Neural progenitor cell (in vitro differentiated cells): ENCODE results near the gene WDR20. TPM values are rescaled to one million over a fixed set of nuclear protein-coding genes. Genes with fewer than 3 reads are reported as not detected.

Experiments
- DNase-seq: peaks from one replicate; pipeline ENCODE4 v3.0.0-alpha.2; 2016; ENCODE audit warnings: low spot score
- H2AFZ ChIP-seq: fragments of 200-600 bp; sonication (generic); replicated peaks from 2 replicates; pipeline ENCODE4 v1.6.1; 2016; ENCODE audit warnings: antibody characterized with exemption
- H3F3A ChIP-seq: fragments of 200-600 bp; sonication (generic); 2 replicates; pipeline ENCODE4 v1.6.1; 2016; ENCODE audit warnings: antibody characterized with exemption, low read depth
- H3K27ac ChIP-seq: fragments of 200-600 bp; sonication (generic); 2 replicates; pipeline ENCODE4 v1.5.1; 2016; ENCODE audit warnings: mild to moderate bottlenecking
- H3K27me3 ChIP-seq: fragments of 200-600 bp; sonication (generic); 2 replicates; pipeline ENCODE4 v1.6.1; 2016; ENCODE audit warnings: mild to moderate bottlenecking, moderate library complexity
- H3K36me3 ChIP-seq: fragments of 200-600 bp; sonication (generic); 2 replicates; pipeline ENCODE4 v1.5.1; 2016
- H3K4me1 ChIP-seq: fragments of 200-600 bp; sonication (generic); 2 replicates; pipeline ENCODE4 v1.6.1; 2016; ENCODE audit warnings: mixed run types
- H3K4me2 ChIP-seq: fragments of 200-600 bp; sonication (generic); 2 replicates; pipeline ENCODE4 v1.6.1; 2016
- H3K4me3 ChIP-seq: fragments of 200-600 bp; sonication (generic); 2 replicates; pipeline ENCODE4 v1.5.1; 2016
- H3K79me2 ChIP-seq: fragments of 200-600 bp; sonication (generic); 2 replicates; pipeline ENCODE4 v1.6.1; 2016; ENCODE audit warnings: low read depth
- H3K9ac ChIP-seq: fragments of 200-600 bp; sonication (generic); 2 replicates; pipeline ENCODE4 v1.6.1; 2016
- H3K9me3 ChIP-seq: fragments of 200-600 bp; sonication (generic); 2 replicates; pipeline ENCODE4 v1.5.1; 2016; ENCODE audit warnings: low read depth
- H4K20me1 ChIP-seq: fragments of 200-600 bp; sonication (generic); 2 replicates; pipeline ENCODE4 v1.6.1; 2016; ENCODE audit warnings: low read depth
- H3K27ac Mint-ChIP-seq: 3 replicates; pipeline ENCODE4 v1.8.0; 2021; ENCODE audit warnings: mixed read lengths
- H3K27me3 Mint-ChIP-seq: 2 replicates; pipeline ENCODE4 v1.8.0; 2022; ENCODE audit warnings: low read depth, mild to moderate bottlenecking, inconsistent platforms, moderate library complexity, mixed read lengths; ENCODE audit not compliant: insufficient read depth
- H3K36me3 Mint-ChIP-seq: 3 replicates; pipeline ENCODE4 v1.8.0; 2021; ENCODE audit warnings: mixed read lengths
- H3K4me1 Mint-ChIP-seq: 3 replicates; pipeline ENCODE4 v1.8.0; 2021; ENCODE audit warnings: mixed read lengths
- H3K4me3 Mint-ChIP-seq: 3 replicates; pipeline ENCODE4 v1.8.0; 2021; ENCODE audit warnings: mild to moderate bottlenecking, moderate library complexity, mixed read lengths
- H3K9me3 Mint-ChIP-seq: 3 replicates; pipeline ENCODE4 v1.8.0; 2020; ENCODE audit warnings: mixed read lengths
- CTCF ChIP-seq: fragments of 200-600 bp; sonication (generic); IDR thresholded peaks from 2 replicates; pipeline ENCODE4 v1.5.1; 2017; ENCODE audit warnings: antibody characterized with exemption, mild to moderate bottlenecking
- EZH2 ChIP-seq: fragments of 200-600 bp; sonication (generic); IDR thresholded peaks from 2 replicates; pipeline ENCODE4 v1.6.1; 2017; ENCODE audit warnings: antibody characterized with exemption, mild to moderate bottlenecking, moderate library complexity
- EZH2phosphoT487 ChIP-seq: fragments of 200-600 bp; sonication (generic); IDR thresholded peaks from 2 replicates; pipeline ENCODE4 v1.6.1; 2017; ENCODE audit warnings: antibody characterized with exemption
- total RNA-seq: library from RNA; depleted of rRNA; stranded (reverse); fragments of >200 nt; gene quantifications from 2 replicates; pipeline ENCODE4 v1.2.3, GENCODE V29; 2015; ENCODE audit warnings: low replicate concordance

Gene WDR20
- total RNA-seq, 1 donor from 2014 or later: 22.4 TPM

- no peak for DNase-seq
- no peak overlapping the region for H2AFZ ChIP-seq
- H3K9ac ChIP-seq: no peak overlapping the region
- no peak overlapping the region for H3K4me3 ChIP-seq
- H3K27me3 ChIP-seq: no peaks in the 10 kb centered on the region
- no peaks in the 10 kb centered on the region for H3K36me3 ChIP-seq
- no peak overlapping the region for H3K4me2 ChIP-seq
- H3K4me1 ChIP-seq: peaks cover 4% of the 10 kb centered on the region
- peaks cover 100% of the 10 kb centered on the region for H3K79me2 ChIP-seq
- H3K36me3 Mint-ChIP-seq: peaks cover 10% of the 10 kb centered on the region
- H4K20me1 ChIP-seq: peaks cover 76% of the 10 kb centered on the region
- H3K9me3 ChIP-seq: no peaks in the 10 kb centered on the region
- H3K4me3 Mint-ChIP-seq: no peak overlapping the region
- no peak overlapping the region for H3K27ac ChIP-seq
- no peak overlapping the region for H3K27ac Mint-ChIP-seq
- no peak for TF ChIP-seq EZH2
- no peak for TF ChIP-seq CTCF
- no peak for TF ChIP-seq EZH2phosphoT487
- H3F3A ChIP-seq: no peaks in the 10 kb centered on the region
- H3K9me3 Mint-ChIP-seq: no peaks in the 10 kb centered on the region
- H3K27me3 Mint-ChIP-seq: peaks cover under 1% of the 10 kb centered on the region
- H3K4me1 Mint-ChIP-seq: peaks cover 10% of the 10 kb centered on the region
Measured at GRCh38 chr14:102157346-102157745, 17.6 kb downstream of the WDR20 start.

- H3K4me1 ChIP-seq: peaks cover 4% of the 10 kb centered on the region
- Mint-ChIP-seq H3K9me3 (no peaks in the 10 kb centered on the region), H3K27ac (peak overlapping the region; percentile 61), H3K36me3 (peaks cover under 1% of the 10 kb centered on the region), H3K4me3 (no peak overlapping the region), H3K4me1 (peaks cover 10% of the 10 kb centered on the region), H3K27me3 (peaks cover 2% of the 10 kb centered on the region)
- no peak overlapping the region for H3K4me2 ChIP-seq
- no peak overlapping the region for H2AFZ ChIP-seq
- peaks cover 74% of the 10 kb centered on the region for H4K20me1 ChIP-seq
- no peak for TF ChIP-seq CTCF
- TF ChIP-seq EZH2: no peak
- TF ChIP-seq EZH2phosphoT487: no peak
- DNase-seq: no peak
- H3K4me3 ChIP-seq: no peak overlapping the region
- H3K79me2 ChIP-seq: peaks cover 98% of the 10 kb centered on the region
- no peak overlapping the region for H3K27ac ChIP-seq
- H3K9me3 ChIP-seq: no peaks in the 10 kb centered on the region
- H3K27me3 ChIP-seq: no peaks in the 10 kb centered on the region
- H3F3A ChIP-seq: no peaks in the 10 kb centered on the region
- H3K36me3 ChIP-seq: no peaks in the 10 kb centered on the region
- H3K9ac ChIP-seq: no peak overlapping the region
Measured at GRCh38 chr14:102158797-102159196, 19.1 kb downstream of the WDR20 start.

- Histone ChIP-seq H3F3A (no peaks in the 10 kb centered on the region), H2AFZ (no peak overlapping the region), H3K27ac (no peak overlapping the region), H3K9me3 (no peaks in the 10 kb centered on the region), H3K79me2 (peaks cover 98% of the 10 kb centered on the region), H4K20me1 (peaks cover 73% of the 10 kb centered on the region), H3K4me2 (no peak overlapping the region), H3K4me1 (peaks cover 4% of the 10 kb centered on the region), H3K27me3 (no peaks in the 10 kb centered on the region), H3K4me3 (no peak overlapping the region), H3K9ac (no peak overlapping the region), H3K36me3 (no peaks in the 10 kb centered on the region)
- no peak for DNase-seq
- Mint-ChIP-seq H3K36me3 (no peaks in the 10 kb centered on the region), H3K9me3 (no peaks in the 10 kb centered on the region), H3K4me1 (peaks cover 8% of the 10 kb centered on the region), H3K27me3 (peaks cover 2% of the 10 kb centered on the region), H3K27ac (no peak overlapping the region), H3K4me3 (no peak overlapping the region)
- TF ChIP-seq EZH2: no peak
Measured at GRCh38 chr14:102159841-102160240, 20.1 kb downstream of the WDR20 start.

GRCh38 chr14:102162487-102162886 lies 22.8 kb downstream of the WDR20 start:
- no peak for DNase-seq
- Histone ChIP-seq H3K9me3 (no peaks in the 10 kb centered on the region), H3K27ac (no peak overlapping the region), H3K27me3 (no peaks in the 10 kb centered on the region), H3K4me2 (no peak overlapping the region), H3K9ac (no peak overlapping the region), H3K79me2 (peaks cover 95% of the 10 kb centered on the region), H3K36me3 (no peaks in the 10 kb centered on the region), H3K4me3 (no peak overlapping the region), H2AFZ (no peak overlapping the region), H3F3A (no peaks in the 10 kb centered on the region), H3K4me1 (no peaks in the 10 kb centered on the region), H4K20me1 (peaks cover 75% of the 10 kb centered on the region)
- no peak for TF ChIP-seq EZH2phosphoT487
- TF ChIP-seq CTCF: no peak
- no peaks in the 10 kb centered on the region for H3K36me3 Mint-ChIP-seq
- peaks cover 2% of the 10 kb centered on the region for H3K27me3 Mint-ChIP-seq
- H3K4me3 Mint-ChIP-seq: no peak overlapping the region
- H3K27ac Mint-ChIP-seq: no peak overlapping the region
- peaks cover 5% of the 10 kb centered on the region for H3K4me1 Mint-ChIP-seq
- H3K9me3 Mint-ChIP-seq: no peaks in the 10 kb centered on the region
